ENCODE data around the gene PLA2G2E. TPM values are rescaled to one million over a fixed set of nuclear protein-coding genes. Genes with fewer than 3 reads are reported as not detected.
"Not testable (repeated sequence)": the region's sequence is repeated elsewhere in the genome, so short reads cannot be mapped to it uniquely, and the experiment has no call there.

The PLA2G2E gene
- total RNA-seq, 4 donors from 2014 or later: not detected

GRCh38 chr1:19882111-19883071, 41.0 kb downstream of the PLA2G2E start, which contains the start of gene OTUD3:
Gene OTUD3 (plus strand): TSS chr1:19882395. CDS start chr1:19882514, 119 bp downstream.
- H3K9me3 ChIP-seq: no peaks in the 10 kb centered on the region
- 0 to 2% methylated on average over 12 to 16 of the region's 97 CpGs for WGBS, 2 donors
- H3K4me3 ChIP-seq: peak within 1 kb of the TSS; percentile 65 to 99 (median 79)
- TF ChIP-seq POLR2A (IDR thresholded peaks at IDR 0.05): peak in 3 of 4 donors; percentile 70 to 88 (median 80)
- peak; percentile 85 to 98 (median 94) for TF ChIP-seq CTCF (IDR thresholded peaks at IDR 0.05)
- H3K27me3 ChIP-seq: peaks cover 0 to 7% (median 0%) of the 10 kb centered on the region in 4 donors
- peak within 1 kb of the TSS; percentile 76 to 97 (median 90) for H3K27ac ChIP-seq
- H3K36me3 ChIP-seq: peaks cover 0 to 5% (median 0%) of the 10 kb centered on the region in 3 donors
- DNase-seq: peak; percentile 75
- intact Hi-C loops (cut with DNase I): no loop called here
- peaks cover 11 to 41% (median 22%) of the 10 kb centered on the region in 3 donors for H3K4me1 ChIP-seq

- H3K36me3 ChIP-seq; DNase-seq; H3K4me3 ChIP-seq; H3K27ac ChIP-seq; H3K9me3 ChIP-seq; intact Hi-C loops (cut with DNase I): not testable (repeated sequence)
- WGBS, 2 donors: 77 to 84% methylated on average over 5 of the region's 5 CpGs
- Histone ChIP-seq H3K27me3 (peaks cover 0 to 21% (median 0%) of the 10 kb centered on the region in 4 donors), H3K4me1 (peaks cover 11 to 43% (median 23%) of the 10 kb centered on the region in 3 donors)
Measured at GRCh38 chr1:19880841-19881240, 42.6 kb downstream of the PLA2G2E start.

- H3K4me3 ChIP-seq: no peak overlapping the region
- no peak for DNase-seq
- TF ChIP-seq CTCF (IDR thresholded peaks at IDR 0.05) (no peak), POLR2A (IDR thresholded peaks at IDR 0.05) (no peak)
- H3K4me1 ChIP-seq: peaks cover 11 to 36% (median 23%) of the 10 kb centered on the region in 3 donors
- WGBS, 2 donors: 88 to 89% methylated on average over 4 of the region's 4 CpGs
- H3K27ac ChIP-seq: no peak overlapping the region
- H3K36me3 ChIP-seq: no peaks in the 10 kb centered on the region
- H3K27me3 ChIP-seq: peaks cover 0 to 28% (median 0%) of the 10 kb centered on the region in 4 donors
- no peaks in the 10 kb centered on the region for H3K9me3 ChIP-seq
- intact Hi-C loops (cut with DNase I): no loop called here
Measured at GRCh38 chr1:19879661-19880060, 43.8 kb downstream of the PLA2G2E start.

GRCh38 chr1:19879227-19879626, 44.2 kb downstream of the PLA2G2E start:
- TF ChIP-seq CTCF (IDR thresholded peaks at IDR 0.05) (no peak), POLR2A (IDR thresholded peaks at IDR 0.05) (no peak)
- no peaks in the 10 kb centered on the region for H3K36me3 ChIP-seq
- H3K27me3 ChIP-seq: peaks cover 0 to 28% (median 0%) of the 10 kb centered on the region in 4 donors
- no peak overlapping the region for H3K4me3 ChIP-seq
- intact Hi-C loops (cut with DNase I): no loop called here
- no peak overlapping the region for H3K27ac ChIP-seq
- DNase-seq: no peak
- no peaks in the 10 kb centered on the region for H3K9me3 ChIP-seq
- WGBS, 2 donors: 94 to 96% methylated on average over 4 of the region's 4 CpGs
- peaks cover 11 to 32% (median 21%) of the 10 kb centered on the region in 3 donors for H3K4me1 ChIP-seq

- no peak overlapping the region for H3K4me3 ChIP-seq
- no peaks in the 10 kb centered on the region for H3K36me3 ChIP-seq
- no peaks in the 10 kb centered on the region for H3K9me3 ChIP-seq
- H3K27me3 ChIP-seq: peaks cover 0 to 30% (median 0%) of the 10 kb centered on the region in 4 donors
- DNase-seq: no peak
- TF ChIP-seq POLR2A (IDR thresholded peaks at IDR 0.05) (no peak), CTCF (IDR thresholded peaks at IDR 0.05) (no peak)
- peaks cover 9 to 26% (median 15%) of the 10 kb centered on the region in 3 donors for H3K4me1 ChIP-seq
- intact Hi-C loops (cut with DNase I): no loop called here
- 82 to 85% methylated on average over 12 of the region's 12 CpGs for WGBS, 2 donors
- H3K27ac ChIP-seq: peak overlapping the region in 2 of 4 donors; percentile 56 to 75
Measured at GRCh38 chr1:19878637-19878985, 44.8 kb downstream of the PLA2G2E start.

Data from esophagus squamous epithelium (tissue), 5 donors.